CD4-positive, alpha-beta T cell treated with Interleukin-21 for 1 hour (primary cell): ENCODE measurements around the gene HSPB3.
A peak's percentile ranks its signal among the peaks of the same experiment; 100 is the strongest.
"Not testable (repeated sequence)": the region's sequence is repeated elsewhere in the genome, so short reads cannot be mapped to it uniquely, and the experiment has no call there.

Source experiments
- DNase-seq: peaks from one replicate; pipeline ENCODE4 v3.0.0-alpha.2; 2020

Gene HSPB3

GRCh38 chr5:54455413-54456157, at the start of gene HSPB3:
HSPB3 (plus strand) TSS chr5:54455699; CDS start chr5:54455790, 91 bp downstream.
- DNase-seq = no peak

- no peak for DNase-seq
Observed at GRCh38 chr5:54411176-54411575, 44.3 kb upstream of the HSPB3 start.

GRCh38 chr5:54412913-54413312, 42.6 kb upstream of the HSPB3 start:
- DNase-seq = no peak

- no peak for DNase-seq
Observed at GRCh38 chr5:54415147-54415546, 40.4 kb upstream of the HSPB3 start.

GRCh38 chr5:54415896-54416601, 39.5 kb upstream of the HSPB3 start:
- DNase-seq = no peak

- DNase-seq = peak; percentile 55
Observed at GRCh38 chr5:54419573-54420423, 35.7 kb upstream of the HSPB3 start.

GRCh38 chr5:54420511-54420910, 35.0 kb upstream of the HSPB3 start:
- DNase-seq = not testable (repeated sequence)

GRCh38 chr5:54421976-54422375, 33.5 kb upstream of the HSPB3 start:
- DNase-seq = no peak

- DNase-seq = no peak
Observed at GRCh38 chr5:54425258-54425657, 30.2 kb upstream of the HSPB3 start.

- DNase-seq = no peak
Observed at GRCh38 chr5:54426209-54426608, 29.3 kb upstream of the HSPB3 start.

- DNase-seq = not testable (repeated sequence)
Observed at GRCh38 chr5:54434650-54435049, 20.8 kb upstream of the HSPB3 start.

GRCh38 chr5:54438620-54439389, 16.7 kb upstream of the HSPB3 start:
- no peak for DNase-seq

- peak; percentile 4 for DNase-seq
Observed at GRCh38 chr5:54440456-54440893, 15.0 kb upstream of the HSPB3 start.

GRCh38 chr5:54442271-54442670, 13.2 kb upstream of the HSPB3 start:
- DNase-seq = no peak

GRCh38 chr5:54443270-54443669, 12.2 kb upstream of the HSPB3 start:
- DNase-seq = peak; percentile 5

GRCh38 chr5:54445691-54446378, 9.7 kb upstream of the HSPB3 start:
- DNase-seq = no peak

GRCh38 chr5:54446379-54446732, 9.1 kb upstream of the HSPB3 start:
- DNase-seq = no peak

GRCh38 chr5:54449923-54450322, 5.6 kb upstream of the HSPB3 start:
- DNase-seq = no peak

GRCh38 chr5:54450542-54450941, 5.0 kb upstream of the HSPB3 start:
- no peak for DNase-seq

- DNase-seq = no peak
Observed at GRCh38 chr5:54453046-54453445, 2.5 kb upstream of the HSPB3 start.

- no peak for DNase-seq
Observed at GRCh38 chr5:54454602-54455001, 897 bp upstream of the HSPB3 start.
